GM18861 (cell line): Measurements from ENCODE around the gene SNX24.
A peak's percentile ranks its signal among the peaks of the same experiment; 100 is the strongest.
"Not testable (repeated sequence)": the region's sequence is repeated elsewhere in the genome, so short reads cannot be mapped to it uniquely, and the experiment has no call there.

ENCODE experiments used
- ATAC-seq: cut with Tn5 transposase; IDR thresholded peaks from one replicate; pipeline ENCODE4 v1.9.1; 2021; ENCODE audit not compliant: unreplicated experiment

SNX24 gene

GRCh38 chr5:122870219-122870856, 24.9 kb downstream of the SNX24 start:
- no peak for ATAC-seq

- ATAC-seq = no peak
Observed at GRCh38 chr5:122871661-122872060, 26.2 kb downstream of the SNX24 start.

GRCh38 chr5:122874179-122874875, 28.9 kb downstream of the SNX24 start:
- no peak for ATAC-seq

GRCh38 chr5:122877518-122877917, 32.1 kb downstream of the SNX24 start:
- peak; percentile 52 for ATAC-seq

GRCh38 chr5:122879076-122879475, 33.7 kb downstream of the SNX24 start:
- no peak for ATAC-seq

GRCh38 chr5:122880170-122880689, 34.8 kb downstream of the SNX24 start:
- ATAC-seq = no peak

- ATAC-seq = peak; percentile 73
Observed at GRCh38 chr5:122880749-122881148, 35.3 kb downstream of the SNX24 start.

GRCh38 chr5:122882831-122883230, 37.4 kb downstream of the SNX24 start:
- ATAC-seq = no peak

GRCh38 chr5:122885045-122885517, 39.7 kb downstream of the SNX24 start:
- no peak for ATAC-seq

GRCh38 chr5:122885891-122886290, 40.5 kb downstream of the SNX24 start:
- no peak for ATAC-seq

- ATAC-seq = no peak
Observed at GRCh38 chr5:122895141-122895540, 49.7 kb downstream of the SNX24 start.

- no peak for ATAC-seq
Observed at GRCh38 chr5:122896598-122897282, 51.3 kb downstream of the SNX24 start.

- ATAC-seq = no peak
Observed at GRCh38 chr5:122897283-122897602, 51.8 kb downstream of the SNX24 start.

- no peak for ATAC-seq
Observed at GRCh38 chr5:122901346-122901745, 55.9 kb downstream of the SNX24 start.

GRCh38 chr5:122902263-122902662, 56.9 kb downstream of the SNX24 start:
- ATAC-seq = no peak

GRCh38 chr5:122906768-122907167, 61.4 kb downstream of the SNX24 start:
- ATAC-seq = no peak

GRCh38 chr5:122907276-122907675, 61.9 kb downstream of the SNX24 start:
- no peak for ATAC-seq

GRCh38 chr5:122908108-122908507, 62.7 kb downstream of the SNX24 start:
- ATAC-seq = no peak

GRCh38 chr5:122908662-122909061, 63.2 kb downstream of the SNX24 start:
- ATAC-seq = no peak

GRCh38 chr5:122909470-122910100, 64.2 kb downstream of the SNX24 start:
- ATAC-seq = no peak

GRCh38 chr5:122913436-122913835, 68.0 kb downstream of the SNX24 start:
- ATAC-seq = not testable (repeated sequence)
